Activated CD4-positive, alpha-beta T cell treated with anti-CD3 and anti-CD28 coated beads, Interleukin-2, amount 50 U/mL, for 16 hours (primary cell): Measurements from ENCODE around the gene TUBA1C.
"Not testable (repeated sequence)": the region's sequence is repeated elsewhere in the genome, so short reads cannot be mapped to it uniquely, and the experiment has no call there.

Source experiments
- DNase-seq: peaks from one replicate; pipeline ENCODE4 v3.0.0-alpha.2; 2020

TUBA1C gene

DNA sequence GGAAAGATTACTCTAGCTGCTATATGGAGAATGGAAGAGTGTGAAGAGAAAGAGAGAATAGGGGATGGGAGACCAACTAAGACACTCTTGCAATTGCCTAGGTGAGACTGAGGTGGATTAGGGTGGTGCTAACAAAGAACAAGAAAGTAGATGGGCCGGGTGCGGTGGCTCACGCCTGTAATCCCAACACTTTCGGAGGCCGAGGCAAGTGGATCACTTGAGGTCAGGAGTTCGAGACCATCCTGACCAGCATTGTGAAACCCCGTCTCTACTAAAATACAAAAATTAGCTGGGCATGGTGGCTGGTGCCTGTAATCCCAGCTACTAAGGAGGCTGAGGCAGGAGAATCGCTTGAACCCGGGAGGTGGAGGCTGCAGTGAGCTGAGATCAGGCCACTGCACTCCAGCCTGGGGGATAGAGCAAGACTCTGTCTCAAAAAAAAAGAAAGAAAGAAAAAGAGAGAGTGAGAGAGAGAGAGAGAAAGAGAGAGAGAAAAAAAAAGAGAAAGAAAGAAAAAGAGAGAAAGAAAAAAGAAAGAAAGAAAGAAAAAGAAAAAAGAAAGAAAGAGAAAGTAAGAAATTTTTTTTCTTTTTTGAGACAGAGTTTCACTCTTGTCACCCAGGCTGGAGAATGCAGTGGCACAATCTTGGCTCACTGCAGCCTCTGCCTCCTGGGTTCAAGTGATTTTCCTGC, 55.7 kb downstream of the TUBA1C start:
- not testable (repeated sequence) for DNase-seq

DNA sequence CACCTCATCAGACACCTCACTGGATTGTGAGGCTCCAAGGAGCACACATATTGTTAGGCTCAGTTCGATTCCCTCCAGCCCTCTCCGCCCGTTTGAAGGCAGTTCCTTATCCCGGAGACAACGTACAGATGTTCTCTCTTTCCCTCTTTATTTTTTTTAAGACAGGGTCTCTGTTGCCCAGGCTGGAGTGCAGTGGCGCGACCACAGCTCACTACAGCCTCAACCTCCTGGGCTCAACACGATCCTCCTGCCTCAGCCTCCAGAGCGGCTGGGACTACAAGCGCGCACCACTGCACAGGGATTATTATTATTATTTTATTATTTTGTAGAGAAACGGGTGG, 57.5 kb downstream of the TUBA1C start:
- DNase-seq = no peak

DNA sequence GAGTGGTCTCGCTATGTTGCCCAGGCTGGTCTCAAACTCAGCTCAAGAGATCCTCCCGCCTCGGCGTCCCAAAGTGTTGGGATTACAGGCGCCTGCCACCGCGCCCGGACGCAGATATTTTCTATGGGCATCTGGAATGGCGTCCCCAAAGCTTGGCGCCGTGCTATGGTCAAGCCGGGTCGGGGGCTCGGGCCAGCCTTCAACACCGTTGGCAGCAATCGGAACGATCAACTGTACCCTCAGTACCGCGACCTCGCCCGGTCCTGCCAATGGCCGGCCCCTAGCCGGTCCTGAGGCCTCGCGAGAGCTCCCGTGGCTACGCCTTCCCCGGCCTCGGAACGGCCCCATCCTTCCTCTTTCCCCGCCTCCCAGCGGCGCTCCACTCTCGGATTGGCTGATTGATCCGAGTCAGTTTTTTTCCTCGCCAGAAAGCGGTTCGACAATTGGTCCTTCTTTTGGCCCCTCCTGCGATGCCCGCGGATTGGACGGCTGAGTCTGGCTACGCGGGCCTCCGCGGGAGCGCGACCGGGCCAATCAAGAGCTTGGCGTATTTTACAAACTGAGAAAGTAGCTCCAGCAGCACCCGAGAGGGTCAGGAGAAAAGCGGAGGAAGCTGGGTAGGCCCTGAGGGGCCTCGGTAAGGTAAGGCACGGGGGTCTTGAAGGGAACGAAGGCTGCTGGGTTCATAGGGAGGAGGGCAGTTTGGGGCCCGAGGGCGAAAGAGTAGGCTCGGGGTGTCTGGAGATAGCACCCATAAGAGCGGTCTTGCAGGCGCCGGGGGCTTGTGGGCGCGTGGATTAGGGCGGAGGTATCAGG, 58.0 kb downstream of the TUBA1C start, which contains the start of gene TROAP:
Gene TROAP, plus strand, starts transcription at position 548 of the 816 bp plus-strand sequence. CDS start 354 bp downstream, outside the sequence.
- DNase-seq = peak; percentile 99

DNA sequence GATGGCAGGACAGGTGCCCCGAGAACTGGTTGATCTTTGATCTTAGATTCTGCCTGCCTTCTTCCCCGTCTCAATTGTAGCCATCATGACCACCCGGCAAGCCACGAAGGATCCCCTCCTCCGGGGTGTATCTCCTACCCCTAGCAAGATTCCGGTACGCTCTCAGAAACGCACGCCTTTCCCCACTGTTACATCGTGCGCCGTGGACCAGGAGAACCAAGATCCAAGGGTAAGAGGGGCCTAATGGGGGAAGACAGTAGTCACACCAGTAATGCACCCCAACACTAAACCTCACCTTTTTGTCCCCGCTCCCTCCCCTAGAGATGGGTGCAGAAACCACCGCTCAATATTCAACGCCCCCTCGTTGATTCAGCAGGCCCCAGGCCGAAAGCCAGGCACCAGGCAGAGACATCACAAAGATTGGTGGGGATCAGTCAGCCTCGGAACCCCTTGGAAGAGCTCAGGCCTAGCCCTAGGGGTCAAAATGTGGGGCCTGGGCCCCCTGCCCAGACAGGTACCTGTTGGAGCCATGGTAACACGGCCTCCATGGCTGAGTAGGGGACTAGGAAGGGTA, 58.7 kb downstream of the TUBA1C start:
- no peak for DNase-seq
